OCI-LY3 (cell line): ENCODE results near the gene EMSY.

Experiments used
- EZH2phosphoT487 ChIP-seq: fragments of 200-600 bp; shearing (Covaris generic); IDR thresholded peaks from 2 replicates; pipeline ENCODE4 v1.6.1; 2018; ENCODE audit warnings: antibody characterized with exemption, mixed run types, low read depth
- TF ChIP-seq, protein P1 (sequence below): fragments of 200-600, 300-600 bp; sonication (generic); IDR thresholded peaks from 2 replicates; pipeline ENCODE4 v1.5.1; 2014; ENCODE audit warnings: antibody characterized with exemption, low read length, low read depth

DNA sequence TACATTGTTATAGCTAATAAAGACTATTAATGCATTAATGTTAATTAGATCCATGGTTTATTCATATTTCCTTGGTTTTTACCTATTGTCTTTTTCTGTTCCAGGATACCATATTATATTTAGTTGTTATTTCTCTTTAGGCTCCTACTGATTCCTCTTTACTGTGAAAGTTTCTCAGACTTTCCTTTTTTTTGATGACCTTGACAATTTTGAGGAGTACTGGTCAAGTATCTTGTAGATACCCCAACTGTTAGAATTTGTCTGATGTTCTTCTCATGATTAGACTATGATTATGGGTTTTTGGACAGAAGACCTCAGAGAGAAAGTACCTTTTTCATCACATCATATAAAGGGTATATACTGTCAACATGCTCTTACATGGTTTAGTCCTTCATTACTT, 26.6 kb downstream of the EMSY start:
- TF ChIP-seq, protein P1, sequence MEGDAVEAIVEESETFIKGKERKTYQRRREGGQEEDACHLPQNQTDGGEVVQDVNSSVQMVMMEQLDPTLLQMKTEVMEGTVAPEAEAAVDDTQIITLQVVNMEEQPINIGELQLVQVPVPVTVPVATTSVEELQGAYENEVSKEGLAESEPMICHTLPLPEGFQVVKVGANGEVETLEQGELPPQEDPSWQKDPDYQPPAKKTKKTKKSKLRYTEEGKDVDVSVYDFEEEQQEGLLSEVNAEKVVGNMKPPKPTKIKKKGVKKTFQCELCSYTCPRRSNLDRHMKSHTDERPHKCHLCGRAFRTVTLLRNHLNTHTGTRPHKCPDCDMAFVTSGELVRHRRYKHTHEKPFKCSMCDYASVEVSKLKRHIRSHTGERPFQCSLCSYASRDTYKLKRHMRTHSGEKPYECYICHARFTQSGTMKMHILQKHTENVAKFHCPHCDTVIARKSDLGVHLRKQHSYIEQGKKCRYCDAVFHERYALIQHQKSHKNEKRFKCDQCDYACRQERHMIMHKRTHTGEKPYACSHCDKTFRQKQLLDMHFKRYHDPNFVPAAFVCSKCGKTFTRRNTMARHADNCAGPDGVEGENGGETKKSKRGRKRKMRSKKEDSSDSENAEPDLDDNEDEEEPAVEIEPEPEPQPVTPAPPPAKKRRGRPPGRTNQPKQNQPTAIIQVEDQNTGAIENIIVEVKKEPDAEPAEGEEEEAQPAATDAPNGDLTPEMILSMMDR: no peak
- no peak for TF ChIP-seq EZH2phosphoT487
